GM12891 (cell line): ENCODE measurements around the gene DLGAP4.

Source experiments
- POLR2A ChIP-seq: IDR thresholded peaks from 2 replicates; pipeline ENCODE4 v1.6.1; 2011; ENCODE audit warnings: low read depth, low read length, control low read depth
- POLR2AphosphoS5 ChIP-seq: IDR thresholded peaks from 2 replicates; pipeline ENCODE4 v1.6.1; 2011; ENCODE audit warnings: low read depth, low read length, control low read depth
- TAF1 ChIP-seq: IDR thresholded peaks from 2 replicates; pipeline ENCODE4 v1.6.1; 2011; ENCODE audit warnings: low read depth, low read length, control low read depth

DNA sequence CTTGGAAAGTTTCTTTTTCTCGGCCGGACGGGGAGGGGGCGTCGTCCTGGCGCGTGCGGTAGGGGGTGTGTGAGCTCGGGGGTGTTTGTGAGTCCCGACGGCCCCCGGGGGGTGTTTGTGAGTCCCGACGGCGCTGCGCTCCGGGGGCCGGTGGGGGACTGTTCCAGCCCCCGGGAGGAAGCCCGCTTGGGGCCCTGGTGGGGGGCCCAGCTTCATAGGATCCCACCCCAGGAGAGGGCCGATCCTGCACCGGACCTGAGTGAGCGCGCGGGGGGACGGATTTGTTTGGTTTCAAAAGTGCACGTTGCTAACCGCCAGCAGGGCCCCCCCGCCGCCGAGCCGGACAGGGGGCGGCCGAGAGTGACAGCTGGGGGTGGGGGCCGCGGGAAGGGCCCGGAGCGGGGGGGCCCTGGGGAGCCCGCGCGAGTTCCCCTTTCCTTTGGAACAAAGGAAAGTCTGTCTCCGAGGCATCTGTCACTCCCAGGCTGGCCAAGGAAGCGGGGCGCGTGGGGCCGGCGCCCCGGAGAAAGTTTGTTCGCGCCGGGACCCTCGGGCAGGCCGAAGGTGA, 267.7 kb downstream of the DLGAP4 start:
- peak; percentile 28; the same call in 1 of the 2 replicates for TF ChIP-seq POLR2AphosphoS5
- no peak for TF ChIP-seq POLR2A
- no peak for TF ChIP-seq TAF1
